H9 (cell line): ENCODE data around the gene TSGA10. TPM values are rescaled to one million over a fixed set of nuclear protein-coding genes. Genes with fewer than 3 reads are reported as not detected.

Source experiments
- DNase-seq: peaks from one replicate; pipeline ENCODE4 v3.0.0-alpha.2; 2017
- H2AFZ ChIP-seq: one replicate; pipeline ENCODE4 v1.6.1; 2013; ENCODE audit warnings: mild to moderate bottlenecking, low read length, control low read depth, moderate library complexity
- H2AK5ac ChIP-seq: 2 replicates; pipeline ENCODE4 v1.6.1; 2013; ENCODE audit warnings: low read length, control low read depth, mixed read lengths; ENCODE audit not compliant: insufficient read length
- H2BK120ac ChIP-seq: one replicate; pipeline ENCODE4 v1.6.1; 2013; ENCODE audit warnings: low read depth, mild to moderate bottlenecking, low read length, control low read depth, inconsistent platforms; ENCODE audit not compliant: poor library complexity, severe bottlenecking
- H2BK12ac ChIP-seq: 2 replicates; pipeline ENCODE4 v1.6.1; 2013; ENCODE audit warnings: low read length, control low read depth, mixed read lengths, low read depth; ENCODE audit not compliant: insufficient read length
- H2BK15ac ChIP-seq: 2 replicates; pipeline ENCODE4 v1.6.1; 2013; ENCODE audit warnings: low read depth, low read length, control low read depth
- H2BK20ac ChIP-seq: one replicate; pipeline ENCODE4 v1.6.1; 2013; ENCODE audit warnings: low read depth, mild to moderate bottlenecking, low read length, control low read depth, inconsistent platforms; ENCODE audit not compliant: poor library complexity, severe bottlenecking
- H2BK5ac ChIP-seq: 2 replicates; pipeline ENCODE4 v1.6.1; 2013; ENCODE audit warnings: low read length, control low read depth, mixed read lengths; ENCODE audit not compliant: insufficient read length
- H3K14ac ChIP-seq: 2 replicates; pipeline ENCODE4 v1.6.1; 2013; ENCODE audit warnings: low read length, control low read depth; ENCODE audit not compliant: insufficient read depth
- H3K18ac ChIP-seq: 2 replicates; pipeline ENCODE4 v1.6.1; 2013; ENCODE audit warnings: low read depth, mild to moderate bottlenecking, mixed read lengths, low read length, control low read depth; ENCODE audit not compliant: insufficient read length
- H3K23ac ChIP-seq: 2 replicates; pipeline ENCODE4 v1.6.1; 2013; ENCODE audit warnings: low read length, control low read depth, mixed read lengths, low read depth; ENCODE audit not compliant: insufficient read length
- H3K23me2 ChIP-seq: 2 replicates; pipeline ENCODE4 v1.6.1; 2013; ENCODE audit warnings: low read depth, mild to moderate bottlenecking, mixed read lengths, low read length, control low read depth; ENCODE audit not compliant: insufficient read length, poor library complexity, severe bottlenecking
- H3K27ac ChIP-seq: 2 replicates; pipeline ENCODE4 v1.5.1; 2013; ENCODE audit warnings: low read length, control low read depth, mixed read lengths, low read depth; ENCODE audit not compliant: insufficient read length
- H3K27me3 ChIP-seq: 2 replicates; pipeline ENCODE4 v1.6.1; 2013; ENCODE audit warnings: low read length, control low read depth, inconsistent platforms; ENCODE audit not compliant: insufficient read depth
- H3K4ac ChIP-seq: 2 replicates; pipeline ENCODE4 v1.6.1; 2013; ENCODE audit warnings: low read depth, mild to moderate bottlenecking, control low read depth, inconsistent platforms, low read length, moderate library complexity
- H3K4me1 ChIP-seq: 2 replicates; pipeline ENCODE4 v1.6.1; 2013; ENCODE audit warnings: low read length, control low read depth, inconsistent platforms; ENCODE audit not compliant: insufficient read depth
- H3K4me2 ChIP-seq: 2 replicates; pipeline ENCODE4 v1.6.1; 2013; ENCODE audit warnings: low read length, control low read depth, mixed read lengths; ENCODE audit not compliant: insufficient read length, insufficient read depth
- H3K56ac ChIP-seq: 2 replicates; pipeline ENCODE4 v1.6.1; 2013; ENCODE audit warnings: low read depth, mild to moderate bottlenecking, mixed read lengths, low read length, control low read depth; ENCODE audit not compliant: insufficient read length
- H3K79me1 ChIP-seq: 2 replicates; pipeline ENCODE4 v1.6.1; 2013; ENCODE audit warnings: low read depth, mild to moderate bottlenecking, moderate library complexity, low read length, control low read depth, inconsistent platforms; ENCODE audit not compliant: insufficient read depth, poor library complexity, severe bottlenecking
- H3K79me2 ChIP-seq: 2 replicates; pipeline ENCODE4 v1.6.1; 2013; ENCODE audit warnings: low read length, control low read depth, inconsistent platforms; ENCODE audit not compliant: insufficient read depth
- H3K9ac ChIP-seq: 2 replicates; pipeline ENCODE4 v1.6.1; 2013; ENCODE audit warnings: low read length, control low read depth, mixed read lengths; ENCODE audit not compliant: insufficient read length; ENCODE audit errors: extremely low read depth
- H3K9me3 ChIP-seq: one replicate; pipeline ENCODE4 v1.6.1; 2013; ENCODE audit warnings: low read depth, low read length, inconsistent platforms; ENCODE audit not compliant: control insufficient read depth
- H3T11ph ChIP-seq: one replicate; pipeline ENCODE4 v1.6.1; 2013; ENCODE audit warnings: mild to moderate bottlenecking, low read length, control low read depth, inconsistent platforms
- H4K20me1 ChIP-seq: one replicate; pipeline ENCODE4 v1.6.1; 2013; ENCODE audit not compliant: control insufficient read depth, insufficient read length, insufficient read depth
- H4K5ac ChIP-seq: 2 replicates; pipeline ENCODE4 v1.6.1; 2013; ENCODE audit warnings: low read depth, mild to moderate bottlenecking, mixed read lengths, low read length, control low read depth; ENCODE audit not compliant: insufficient read length
- H4K8ac ChIP-seq: replicated peaks from 2 replicates; pipeline ENCODE4 v1.6.1; 2013; ENCODE audit warnings: low read length, control low read depth, mixed read lengths, low read depth; ENCODE audit not compliant: insufficient read length
- H4K91ac ChIP-seq: 2 replicates; pipeline ENCODE4 v1.6.1; 2013; ENCODE audit warnings: low read depth, mild to moderate bottlenecking, moderate library complexity, mixed read lengths, low read length, control low read depth; ENCODE audit not compliant: insufficient read length
- H3K27ac Mint-ChIP-seq, 3 experiments: 2 replicates in 2 of 3; 3 replicates in 1 of 3; pipeline ENCODE4 v1.8.0; 2020 to 2021; ENCODE audit warnings: mixed read lengths in 3 of 3, mild to moderate bottlenecking in 1 of 3, moderate library complexity in 1 of 3
- H3K27me3 Mint-ChIP-seq: 2 replicates; pipeline ENCODE4 v1.8.0; 2021; ENCODE audit warnings: low read depth, mild to moderate bottlenecking, moderate library complexity, mixed read lengths
- H3K36me3 Mint-ChIP-seq, 3 experiments: 2 replicates in 2 of 3; 3 replicates in 1 of 3; pipeline ENCODE4 v1.8.0; 2020 to 2021; ENCODE audit warnings: low read depth in 3 of 3, mixed read lengths in 3 of 3; ENCODE audit not compliant: insufficient read depth in 1 of 3
- H3K4me1 Mint-ChIP-seq, 2 experiments: 2 replicates each; pipeline ENCODE4 v1.8.0; 2020; ENCODE audit warnings: mixed read lengths in 2 of 2
- H3K4me3 Mint-ChIP-seq, 2 experiments: 2 replicates in 1 of 2; 3 replicates in 1 of 2; pipeline ENCODE4 v1.8.0; 2020 to 2021; ENCODE audit warnings: mild to moderate bottlenecking in 2 of 2, mixed read lengths in 2 of 2, moderate library complexity in 1 of 2
- H3K9me3 Mint-ChIP-seq, 2 experiments: 2 replicates in 1 of 2; 3 replicates in 1 of 2; pipeline ENCODE4 v1.8.0; 2020; ENCODE audit warnings: mild to moderate bottlenecking in 2 of 2, mixed read lengths in 2 of 2, moderate library complexity in 1 of 2
- WGBS: extraction: QIAGEN DNeasy Blood & Tissue Kit; methylation state at CpG from one replicate; pipeline ENCODE4 v1.1.7; 2013; ENCODE audit warnings: missing lambda C conversion rate, low lambda C conversion rate, mixed read lengths; ENCODE audit not compliant: insufficient read length; ENCODE audit errors: extremely low coverage; 5-methylcytosine and 5-hydroxymethylcytosine counted together
- total RNA-seq: library from RNA; stranded (reverse); gene quantifications from 2 replicates; pipeline ENCODE4 v1.2.1, GENCODE V29; 2021
- TF ChIP-seq, protein P1 (sequence below): fragments of 200-600 bp; sonication (generic); conservative IDR thresholded peaks from 3 replicates; pipeline ENCODE4 v1.8.0; 2021; ENCODE audit warnings: antibody characterized with exemption, mild to moderate bottlenecking

Gene TSGA10
- total RNA-seq, 1 experiment from 2014 or later, result 6.3 TPM

DNA sequence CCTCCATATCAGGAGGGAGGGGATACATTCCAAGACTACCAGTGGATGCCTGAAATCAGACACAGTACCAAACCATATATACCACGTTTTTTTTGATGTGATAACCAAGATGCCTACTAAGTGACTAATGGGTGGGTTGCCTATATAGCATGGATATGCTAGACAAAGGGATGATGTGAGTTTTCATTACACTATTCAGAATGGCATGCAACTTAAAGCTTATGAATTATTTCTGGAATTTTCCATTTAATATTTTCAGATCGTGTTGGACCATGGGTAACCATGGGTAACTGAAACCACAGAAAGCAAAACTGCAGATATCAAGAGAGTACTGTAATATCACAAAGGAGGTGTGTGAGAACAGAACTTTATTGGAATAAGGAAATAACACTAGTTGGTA is 179.1 kb downstream of the TSGA10 start:
- Histone ChIP-seq H3K79me2 (no peaks in the 10 kb centered on the region), H3T11ph (no peak overlapping the region), H4K8ac (no peak overlapping the region), H4K91ac (no peak overlapping the region), H3K27me3 (no peaks in the 10 kb centered on the region; the same call in 1 of the 2 replicates), H3K9me3 (no peaks in the 10 kb centered on the region), H3K23me2 (no peaks in the 10 kb centered on the region), H2BK20ac (no peak overlapping the region), H3K4me2 (no peak overlapping the region), H2AK5ac (no peak overlapping the region), H3K27ac (no peak overlapping the region), H3K23ac (no peak overlapping the region), H4K20me1 (no peaks in the 10 kb centered on the region), H2BK15ac (no peak overlapping the region), H2BK120ac (no peak overlapping the region), H3K9ac (no peak overlapping the region), H2BK12ac (no peak overlapping the region), H3K14ac (no peak overlapping the region), H3K4me1 (no peaks in the 10 kb centered on the region), H3K56ac (no peak overlapping the region), H3K4ac (no peak overlapping the region), H4K5ac (no peak overlapping the region), H2AFZ (no peak overlapping the region), H2BK5ac (no peak overlapping the region), H3K79me1 (no peaks in the 10 kb centered on the region), H3K18ac (no peak overlapping the region)
- Mint-ChIP-seq H3K27me3 (no peaks in the 10 kb centered on the region; the same call in 1 of the 2 replicates), H3K9me3 (peaks cover 64 to 76% of the 10 kb centered on the region in 2 experiments), H3K36me3 (peaks cover 4 to 5% (median 4%) of the 10 kb centered on the region in 3 experiments; a peak in 4 of 7 replicates), H3K4me1 (no peaks in the 10 kb centered on the region), H3K27ac (no peak overlapping the region), H3K4me3 (no peak overlapping the region)
- no peak for DNase-seq
- TF ChIP-seq, protein P1, sequence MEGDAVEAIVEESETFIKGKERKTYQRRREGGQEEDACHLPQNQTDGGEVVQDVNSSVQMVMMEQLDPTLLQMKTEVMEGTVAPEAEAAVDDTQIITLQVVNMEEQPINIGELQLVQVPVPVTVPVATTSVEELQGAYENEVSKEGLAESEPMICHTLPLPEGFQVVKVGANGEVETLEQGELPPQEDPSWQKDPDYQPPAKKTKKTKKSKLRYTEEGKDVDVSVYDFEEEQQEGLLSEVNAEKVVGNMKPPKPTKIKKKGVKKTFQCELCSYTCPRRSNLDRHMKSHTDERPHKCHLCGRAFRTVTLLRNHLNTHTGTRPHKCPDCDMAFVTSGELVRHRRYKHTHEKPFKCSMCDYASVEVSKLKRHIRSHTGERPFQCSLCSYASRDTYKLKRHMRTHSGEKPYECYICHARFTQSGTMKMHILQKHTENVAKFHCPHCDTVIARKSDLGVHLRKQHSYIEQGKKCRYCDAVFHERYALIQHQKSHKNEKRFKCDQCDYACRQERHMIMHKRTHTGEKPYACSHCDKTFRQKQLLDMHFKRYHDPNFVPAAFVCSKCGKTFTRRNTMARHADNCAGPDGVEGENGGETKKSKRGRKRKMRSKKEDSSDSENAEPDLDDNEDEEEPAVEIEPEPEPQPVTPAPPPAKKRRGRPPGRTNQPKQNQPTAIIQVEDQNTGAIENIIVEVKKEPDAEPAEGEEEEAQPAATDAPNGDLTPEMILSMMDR, result no peak
- whole genome bisulfite sequencing, result no CpG with 5 or more reads among the region's 2 CpGs
